K562 (cell line): ENCODE data around the gene RPS27. TPM values are rescaled to one million over a fixed set of nuclear protein-coding genes. Genes with fewer than 3 reads are reported as not detected.

Experiments
- ARHGAP35 ChIP-seq: fragments of 450-650 bp; IDR thresholded peaks from 2 replicates; pipeline ENCODE4 v1.6.1; 2018; ENCODE audit not compliant: partially characterized antibody
- CBX2 ChIP-seq: fragments of 200-600 bp; sonication (generic); IDR thresholded peaks from one replicate; pipeline ENCODE4 v1.6.1; 2012; ENCODE audit warnings: mild to moderate bottlenecking, low read length, inconsistent platforms; ENCODE audit not compliant: insufficient read depth, poor library complexity, severe bottlenecking
- CHD4 ChIP-seq: fragments of 200-600 bp; sonication (generic); IDR thresholded peaks from 3 replicates; pipeline ENCODE4 v1.6.1; 2012; ENCODE audit warnings: low read depth, mild to moderate bottlenecking, mixed read lengths, low read length, inconsistent platforms; ENCODE audit not compliant: insufficient read depth, insufficient replicate concordance, poor library complexity, severe bottlenecking
- CREM ChIP-seq: IDR thresholded peaks from 2 replicates; pipeline ENCODE4 v1.6.1; 2014; ENCODE audit warnings: antibody characterized with exemption, low read depth
- HDAC2 ChIP-seq: fragments of 450-650 bp; IDR thresholded peaks from 2 replicates; pipeline ENCODE4 v1.6.1; 2016; ENCODE audit warnings: mild to moderate bottlenecking
- HDAC6 ChIP-seq: IDR thresholded peaks from 2 replicates; pipeline ENCODE4 v1.6.1; 2012; ENCODE audit warnings: low read depth, mild to moderate bottlenecking, control low read depth, inconsistent platforms, low read length, moderate library complexity
- HNRNPL ChIP-seq: fragments of 200-400 bp; formaldehyde crosslinking; IDR thresholded peaks from 2 replicates; pipeline ENCODE4 v1.6.1; 2017; ENCODE audit warnings: low read depth, mild to moderate bottlenecking, low read length
- HOXB6 ChIP-seq: fragments of 250-450 bp; sonication (Bioruptor Pico); IDR thresholded peaks from 2 replicates; pipeline ENCODE4 v1.5.1; 2022; ENCODE audit warnings: mild to moderate bottlenecking, borderline replicate concordance
- MEF2A ChIP-seq: IDR thresholded peaks from 2 replicates; pipeline ENCODE4 v1.6.1; 2011; ENCODE audit warnings: low read depth, mild to moderate bottlenecking, low read length, moderate library complexity; ENCODE audit not compliant: control insufficient read depth
- MEIS2 ChIP-seq: fragments of 450-650 bp; IDR thresholded peaks from 2 replicates; pipeline ENCODE4 v1.6.1; 2014; ENCODE audit warnings: mild to moderate bottlenecking; ENCODE audit not compliant: partially characterized antibody
- MTF1 ChIP-seq: fragments of 250-450 bp; sonication (Bioruptor Pico); IDR thresholded peaks from 2 replicates; pipeline ENCODE4 v1.9.0; 2021; ENCODE audit warnings: moderate library complexity, mild to moderate bottlenecking, inconsistent platforms, borderline replicate concordance
- MYC ChIP-seq, 2 experiments: fragments of 250-450 bp in 1 of 2; sonication (Bioruptor Pico) in 1 of 2; IDR thresholded peaks; 2 replicates each; pipeline versions ENCODE4 v1.5.1 to v1.6.1; 2012 to 2021; ENCODE audit warnings: low read depth in 2 of 2, borderline replicate concordance in 1 of 2, improper control_type of control experiment in 1 of 2, low read length in 1 of 2, mild to moderate bottlenecking in 1 of 2, moderate library complexity in 1 of 2
- NFIX ChIP-seq: fragments of 250-450 bp; sonication (Bioruptor Pico); IDR thresholded peaks from 2 replicates; pipeline ENCODE4 v1.4.0; 2020; ENCODE audit warnings: low read depth, mild to moderate bottlenecking, moderate library complexity
- SP1 ChIP-seq: sonication (generic); formaldehyde crosslinking; IDR thresholded peaks from 2 replicates; pipeline ENCODE4 v1.8.1; 2022; ENCODE audit warnings: mild to moderate bottlenecking, missing genetic modification reagents
- SPI1 ChIP-seq: IDR thresholded peaks from 2 replicates; pipeline ENCODE4 v1.6.1; 2011; ENCODE audit warnings: low read depth, low read length, control low read depth, borderline replicate concordance
- SRSF7 ChIP-seq: fragments of 200-400 bp; formaldehyde crosslinking; optimal IDR thresholded peaks from 2 replicates; pipeline ENCODE3; 2017; ENCODE audit warnings: mild to moderate bottlenecking, low read depth, low read length
- ZBED1 ChIP-seq: IDR thresholded peaks from 2 replicates; pipeline ENCODE4 v1.6.1; 2014
- ZFX ChIP-seq: sonication (generic); formaldehyde crosslinking; IDR thresholded peaks from 2 replicates; pipeline ENCODE4 v1.8.0; 2022; ENCODE audit warnings: mild to moderate bottlenecking, missing genetic modification reagents, moderate library complexity
- ZNF184 ChIP-seq: sonication (generic); formaldehyde crosslinking; IDR thresholded peaks from 2 replicates; pipeline ENCODE4 v1.5.0; 2020; ENCODE audit warnings: missing genetic modification reagents
- ZNF507 ChIP-seq: conservative IDR thresholded peaks from 2 replicates; pipeline ENCODE4 v1.6.1; 2017; ENCODE audit warnings: missing genetic modification characterization, missing compliant biosample characterization
- ZZZ3 ChIP-seq: fragments of 450-650 bp; IDR thresholded peaks from 2 replicates; pipeline ENCODE4 v1.6.1; 2016; ENCODE audit warnings: antibody characterized with exemption, mild to moderate bottlenecking, moderate library complexity
- polyA plus RNA-seq, 8 experiments: library from polyadenylated mRNA; depleted of rRNA in 4 of 8; stranded (reverse) in 5 of 8; unstranded in 3 of 8; fragments of >200 nt; fragmentation: Nextera tagmentation in 2 of 8; fragmentation: Illumina TruSeq in 1 of 8; extraction: Ambion mirVana in 2 of 8; extraction: Trizol in 1 of 8; gene quantifications; 2 replicates each; pipeline versions ENCODE4 v1.2.1 to v1.2.3, GENCODE V29; 2011 to 2014; ENCODE audit warnings: inconsistent platforms in 1 of 8, missing spikeins in 1 of 8
- total RNA-seq, 7 experiments: library from RNA; depleted of rRNA in 6 of 7; stranded (reverse); fragments of >200 nt in 6 of 7; fragmentation: Illumina TruSeq in 2 of 7; extraction: Trizol in 2 of 7; gene quantifications; 2 replicates each; pipeline versions ENCODE4 v1.2.1 to v1.2.3, GENCODE V29; 2011 to 2021; ENCODE audit warnings: low replicate concordance in 1 of 7
- TF ChIP-seq, protein P1 (sequence below): sonication (generic); formaldehyde crosslinking; IDR thresholded peaks from 2 replicates; pipeline ENCODE4 v1.8.1; 2022; ENCODE audit warnings: missing genetic modification reagents
- TF ChIP-seq, protein P2 (sequence below), 3 experiments: IDR thresholded peaks in 2 of 3; conservative IDR thresholded peaks in 1 of 3; 2 replicates each; pipeline ENCODE4 v1.5.1; 2011 to 2012; ENCODE audit warnings: low read length in 3 of 3, mild to moderate bottlenecking in 3 of 3, control low read depth in 2 of 3, improper control_type of control experiment in 1 of 3, inconsistent platforms in 1 of 3, low read depth in 1 of 3, mixed read lengths in 1 of 3, moderate library complexity in 1 of 3; ENCODE audit not compliant: insufficient read depth in 2 of 3
- TF ChIP-seq, protein P3 (sequence below): fragments of 450-650 bp; IDR thresholded peaks from 2 replicates; pipeline ENCODE4 v1.7.0; 2016; ENCODE audit warnings: borderline replicate concordance

Gene RPS27
- total and polyA plus RNA-seq, 9 of the 15 experiments (the other 6 are each of a cell fraction or from before 2014, with no cell fraction given) = 2,091 to 9,377 (median 6,706) TPM

DNA sequence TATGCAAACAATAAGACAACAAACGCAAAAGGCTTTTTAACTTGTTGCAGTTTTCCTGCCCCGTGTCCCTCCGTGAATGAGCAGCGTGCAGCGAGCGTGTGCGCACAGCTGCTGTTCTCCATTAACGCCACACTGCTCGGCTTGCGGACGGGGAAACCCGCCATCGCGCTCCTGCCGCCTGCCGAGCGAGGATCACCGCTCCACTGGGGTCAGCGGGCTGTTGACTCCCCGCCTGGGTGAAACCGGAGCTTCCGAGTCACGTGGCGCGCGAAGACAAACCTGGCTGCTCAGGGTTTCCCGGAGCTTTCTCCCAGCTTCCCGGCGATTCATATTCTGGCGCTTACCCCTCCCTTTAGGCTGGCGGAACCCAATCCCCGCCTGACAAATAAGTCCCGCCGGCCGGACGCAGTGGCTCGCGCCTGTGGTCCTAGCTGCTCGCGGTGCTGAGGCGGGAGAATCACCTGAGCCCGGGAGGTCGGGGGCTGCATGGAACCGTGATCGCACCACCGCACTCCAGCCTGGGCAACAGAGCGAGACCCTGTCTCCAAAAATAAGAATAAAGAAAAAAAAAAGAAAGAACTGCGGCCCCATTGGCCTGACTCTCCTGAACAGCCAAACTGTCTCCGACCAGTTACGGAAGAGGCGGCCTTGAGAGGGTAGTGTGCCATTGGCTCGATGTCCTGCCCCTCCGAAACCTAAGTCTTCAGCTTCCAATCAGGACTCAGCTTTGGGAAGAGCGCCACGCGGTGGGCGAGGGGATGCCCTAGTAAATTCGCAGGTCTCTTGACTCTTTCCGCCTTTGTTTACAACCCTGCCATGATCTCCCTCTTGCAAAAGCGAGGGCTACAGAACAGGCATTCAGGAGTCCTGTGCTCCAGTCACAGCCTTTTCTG lies 23.2 kb upstream of the RPS27 start, which contains the start of gene CREB3L4 (continued):
- TF ChIP-seq, protein P1, sequence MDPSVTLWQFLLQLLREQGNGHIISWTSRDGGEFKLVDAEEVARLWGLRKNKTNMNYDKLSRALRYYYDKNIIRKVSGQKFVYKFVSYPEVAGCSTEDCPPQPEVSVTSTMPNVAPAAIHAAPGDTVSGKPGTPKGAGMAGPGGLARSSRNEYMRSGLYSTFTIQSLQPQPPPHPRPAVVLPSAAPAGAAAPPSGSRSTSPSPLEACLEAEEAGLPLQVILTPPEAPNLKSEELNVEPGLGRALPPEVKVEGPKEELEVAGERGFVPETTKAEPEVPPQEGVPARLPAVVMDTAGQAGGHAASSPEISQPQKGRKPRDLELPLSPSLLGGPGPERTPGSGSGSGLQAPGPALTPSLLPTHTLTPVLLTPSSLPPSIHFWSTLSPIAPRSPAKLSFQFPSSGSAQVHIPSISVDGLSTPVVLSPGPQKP (CRISPR knock-in tag) = no peak
- TF ChIP-seq CHD4 (no peak), CREM (peak; percentile 73), ZZZ3 (no peak), SP1 (CRISPR knock-in tag) (peak; percentile 63; the same call in 1 of the 2 replicates), ARHGAP35 (no peak), HDAC2 (no peak; the same call in 1 of the 2 replicates), HOXB6 (CRISPR knock-in tag) (no peak), HNRNPL (no peak), ZFX (CRISPR knock-in tag) (peak; percentile 66), SPI1 (no peak), ZNF184 (no peak), ZNF507 (tag) (no peak), MYC (IDR thresholded peaks at IDR 0.05; ENCODE audit: low read depth, low read length) (peak; percentile 86), MYC (CRISPR knock-in tag; IDR thresholded peaks at IDR 0.05; ENCODE audit: borderline replicate concordance, low read depth) (peak; percentile 59; the same call in 1 of the 2 replicates), NFIX (CRISPR knock-in tag) (no peak), HDAC6 (no peak), CBX2 (no peak), MEF2A (no peak), SRSF7 (no peak), ZBED1 (no peak), MEIS2 (no peak), MTF1 (no peak)
- TF ChIP-seq, protein P2, sequence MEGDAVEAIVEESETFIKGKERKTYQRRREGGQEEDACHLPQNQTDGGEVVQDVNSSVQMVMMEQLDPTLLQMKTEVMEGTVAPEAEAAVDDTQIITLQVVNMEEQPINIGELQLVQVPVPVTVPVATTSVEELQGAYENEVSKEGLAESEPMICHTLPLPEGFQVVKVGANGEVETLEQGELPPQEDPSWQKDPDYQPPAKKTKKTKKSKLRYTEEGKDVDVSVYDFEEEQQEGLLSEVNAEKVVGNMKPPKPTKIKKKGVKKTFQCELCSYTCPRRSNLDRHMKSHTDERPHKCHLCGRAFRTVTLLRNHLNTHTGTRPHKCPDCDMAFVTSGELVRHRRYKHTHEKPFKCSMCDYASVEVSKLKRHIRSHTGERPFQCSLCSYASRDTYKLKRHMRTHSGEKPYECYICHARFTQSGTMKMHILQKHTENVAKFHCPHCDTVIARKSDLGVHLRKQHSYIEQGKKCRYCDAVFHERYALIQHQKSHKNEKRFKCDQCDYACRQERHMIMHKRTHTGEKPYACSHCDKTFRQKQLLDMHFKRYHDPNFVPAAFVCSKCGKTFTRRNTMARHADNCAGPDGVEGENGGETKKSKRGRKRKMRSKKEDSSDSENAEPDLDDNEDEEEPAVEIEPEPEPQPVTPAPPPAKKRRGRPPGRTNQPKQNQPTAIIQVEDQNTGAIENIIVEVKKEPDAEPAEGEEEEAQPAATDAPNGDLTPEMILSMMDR (IDR thresholded peaks at IDR 0.05 in 2 of 3, conservative IDR thresholded peaks at IDR 0.05 in 1 of 3; ENCODE audit: insufficient read depth in 2 of 3, low read depth in 1 of 3, low read length in 3 of 3) = peak; percentile 47 to 78 (median 68)
- TF ChIP-seq, protein P3, sequence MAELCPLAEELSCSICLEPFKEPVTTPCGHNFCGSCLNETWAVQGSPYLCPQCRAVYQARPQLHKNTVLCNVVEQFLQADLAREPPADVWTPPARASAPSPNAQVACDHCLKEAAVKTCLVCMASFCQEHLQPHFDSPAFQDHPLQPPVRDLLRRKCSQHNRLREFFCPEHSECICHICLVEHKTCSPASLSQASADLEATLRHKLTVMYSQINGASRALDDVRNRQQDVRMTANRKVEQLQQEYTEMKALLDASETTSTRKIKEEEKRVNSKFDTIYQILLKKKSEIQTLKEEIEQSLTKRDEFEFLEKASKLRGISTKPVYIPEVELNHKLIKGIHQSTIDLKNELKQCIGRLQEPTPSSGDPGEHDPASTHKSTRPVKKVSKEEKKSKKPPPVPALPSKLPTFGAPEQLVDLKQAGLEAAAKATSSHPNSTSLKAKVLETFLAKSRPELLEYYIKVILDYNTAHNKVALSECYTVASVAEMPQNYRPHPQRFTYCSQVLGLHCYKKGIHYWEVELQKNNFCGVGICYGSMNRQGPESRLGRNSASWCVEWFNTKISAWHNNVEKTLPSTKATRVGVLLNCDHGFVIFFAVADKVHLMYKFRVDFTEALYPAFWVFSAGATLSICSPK = no peak
